Inferior parietal cortex (tissue), 1 donor: ENCODE data around the gene SLC16A4.

Experiments used
- DNase-seq: peaks from one replicate; pipeline ENCODE4 v3.0.0-alpha.2; 2016; ENCODE audit errors: extremely low spot score

Gene SLC16A4

DNA sequence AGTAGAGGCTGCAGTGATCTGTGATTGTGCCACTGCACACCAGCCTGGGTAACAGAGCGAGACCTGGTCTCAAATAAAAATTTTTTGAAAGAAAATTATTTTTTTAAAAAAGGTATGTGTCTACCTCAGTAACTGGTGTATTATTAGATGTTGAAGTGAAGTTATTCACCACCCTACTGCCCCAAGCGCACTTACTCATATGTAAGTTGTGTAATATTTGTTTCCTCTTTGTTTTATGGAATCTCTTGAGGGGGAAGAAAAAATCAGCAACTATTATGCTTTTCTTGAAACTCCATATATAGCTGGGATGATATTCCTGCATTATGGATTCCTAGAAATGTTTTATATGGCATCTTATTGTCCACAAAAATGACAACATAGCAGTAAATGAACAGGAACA lies 30.4 kb downstream of the SLC16A4 start:
- DNase-seq = no peak

DNA sequence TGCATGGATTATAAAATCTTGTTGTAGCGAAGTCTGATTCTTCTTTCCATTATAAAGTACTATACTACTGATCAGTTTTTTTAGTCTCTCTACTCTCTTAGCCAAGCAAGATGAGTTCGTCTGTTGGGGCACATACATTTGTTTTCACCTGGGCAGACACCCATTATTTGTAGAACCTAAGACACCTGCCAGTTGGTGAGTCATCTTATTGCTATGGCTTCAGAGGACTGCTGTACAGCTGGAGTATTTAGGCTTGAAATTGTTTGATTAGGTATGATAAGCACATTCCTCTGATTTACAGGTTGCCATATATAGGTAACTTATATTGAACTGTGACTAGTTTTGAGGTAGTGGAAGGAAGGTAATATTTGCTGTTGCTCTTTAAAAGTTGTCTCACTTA lies 34.4 kb downstream of the SLC16A4 start:
- no peak for DNase-seq

DNA sequence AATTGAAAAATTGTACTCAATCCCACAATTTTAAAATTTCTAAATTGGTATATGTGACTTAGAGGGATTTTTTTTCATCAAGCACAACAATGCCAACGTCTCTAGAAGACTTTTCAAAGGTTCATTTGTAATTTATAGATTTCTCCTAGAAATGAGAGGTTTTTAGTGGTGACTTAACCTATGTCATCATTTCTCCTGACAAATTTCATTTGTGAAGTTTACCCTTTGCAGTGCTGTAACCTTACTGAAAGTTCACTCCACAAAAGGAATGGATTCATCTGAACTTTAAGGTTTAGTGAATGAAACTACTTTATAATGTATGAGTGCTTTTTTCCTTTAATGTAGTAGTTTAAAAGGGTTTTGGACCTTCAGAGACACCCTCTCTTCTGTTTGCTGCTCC lies 35.5 kb downstream of the SLC16A4 start:
- no peak for DNase-seq

DNA sequence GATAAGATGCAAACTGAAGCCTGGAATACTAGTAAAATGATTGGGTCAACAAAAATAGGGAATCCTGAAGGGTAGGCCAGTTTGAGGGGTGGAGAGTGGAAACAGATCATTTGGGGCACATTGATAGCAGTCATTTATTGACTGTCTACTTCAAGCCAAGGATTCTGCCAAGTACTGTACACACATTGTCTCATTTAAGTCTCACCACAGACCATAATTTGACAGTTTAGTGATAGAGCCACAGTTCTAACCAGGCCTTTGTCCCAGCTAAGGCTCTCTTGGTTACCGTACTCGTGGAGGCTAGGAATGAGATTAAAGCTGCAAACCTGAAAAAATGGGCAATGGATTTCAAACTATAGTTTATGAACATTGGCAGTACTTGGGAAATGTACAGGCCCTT lies 40.5 kb downstream of the SLC16A4 start:
- no peak for DNase-seq

DNA sequence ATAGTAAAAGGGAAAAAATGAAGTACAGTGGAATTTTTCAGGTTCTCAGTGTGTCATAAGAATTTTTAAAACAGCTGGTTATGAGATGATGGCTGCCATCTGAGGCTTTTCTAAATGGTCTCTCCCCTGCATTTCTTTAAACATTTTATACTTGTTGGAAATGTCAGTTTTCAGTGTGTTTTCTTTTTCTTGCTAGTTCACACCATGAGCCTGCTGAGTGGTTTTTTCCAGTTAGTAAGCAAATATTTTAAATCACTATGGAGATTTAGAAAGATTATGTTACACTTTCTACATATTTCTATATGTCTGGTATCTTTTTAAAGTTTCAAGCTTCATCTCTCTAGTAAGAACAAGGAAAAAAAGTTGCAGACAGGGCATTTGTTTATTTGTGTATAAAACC lies 42.1 kb downstream of the SLC16A4 start:
- DNase-seq = no peak

DNA sequence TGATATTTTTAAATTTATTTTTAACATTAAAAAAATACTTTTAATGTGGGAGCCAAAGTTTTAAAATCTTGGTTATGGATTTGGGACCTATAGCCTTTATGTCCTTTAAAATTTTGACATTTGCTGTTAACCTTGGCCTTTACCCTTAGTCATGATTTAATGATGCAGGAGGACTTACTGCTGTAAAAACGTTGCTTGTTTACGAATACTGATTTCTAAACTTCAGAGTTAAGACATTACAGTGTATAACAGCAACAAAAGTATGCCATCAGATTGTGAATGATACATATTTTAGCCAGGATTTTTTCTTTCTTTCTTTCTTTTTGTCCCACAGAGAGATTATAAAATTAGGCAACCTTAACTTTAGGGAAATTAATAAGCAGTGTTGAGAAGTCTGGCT lies 42.8 kb downstream of the SLC16A4 start:
- DNase-seq = no peak

DNA sequence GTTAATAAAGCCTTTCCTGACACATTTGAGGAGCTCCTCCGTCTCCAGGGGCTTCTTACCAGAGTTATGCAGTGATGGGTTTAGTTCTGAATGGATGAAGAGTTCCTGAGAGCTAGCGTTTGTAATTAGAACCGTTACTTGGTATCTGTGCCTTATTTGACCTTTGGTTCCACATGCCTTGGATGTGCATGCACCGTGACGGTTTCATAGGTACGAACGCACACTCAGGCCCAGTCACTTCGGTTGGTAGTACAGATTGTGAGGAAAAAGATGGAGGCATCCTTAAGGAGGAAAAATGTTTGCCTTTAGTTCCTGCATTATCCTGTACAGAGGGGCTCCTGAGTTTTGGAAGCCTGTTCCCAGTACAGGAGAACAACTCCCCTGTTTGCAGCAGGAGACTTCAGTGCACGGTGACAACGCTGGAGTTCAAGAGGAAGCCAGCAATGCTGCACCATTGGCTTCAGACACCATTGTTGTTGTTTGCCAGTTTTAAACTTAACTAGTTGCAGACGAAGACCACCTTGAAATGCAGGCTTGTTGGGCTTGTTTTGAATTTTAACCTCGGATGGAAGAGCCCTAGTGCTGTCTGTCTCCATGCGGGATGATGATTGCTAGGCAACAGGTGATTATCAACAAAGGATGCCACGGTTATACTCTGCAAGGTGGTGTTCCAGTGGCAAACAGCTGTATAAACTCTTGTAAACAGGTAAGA lies 43.5 kb downstream of the SLC16A4 start:
- DNase-seq = no peak

DNA sequence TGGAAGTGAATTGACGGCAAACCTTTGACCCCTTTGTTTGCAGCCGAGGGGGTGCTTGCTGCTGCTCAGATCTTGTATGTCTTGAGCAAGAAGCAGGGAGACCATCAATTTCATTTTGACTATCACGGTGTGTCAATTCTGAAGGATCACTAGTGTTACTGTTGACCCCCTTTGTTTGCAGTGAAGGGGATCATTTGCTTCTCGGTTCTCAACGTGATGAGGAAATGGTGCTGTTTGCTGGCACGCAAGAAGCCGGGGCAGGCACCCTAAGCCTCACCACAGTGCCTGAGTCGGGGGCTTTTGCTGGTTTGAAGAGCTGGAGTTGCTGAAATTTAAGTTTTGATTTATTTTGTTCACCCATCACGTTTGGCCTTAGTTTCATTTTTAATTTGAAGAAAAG lies 44.1 kb downstream of the SLC16A4 start:
- no peak for DNase-seq

DNA sequence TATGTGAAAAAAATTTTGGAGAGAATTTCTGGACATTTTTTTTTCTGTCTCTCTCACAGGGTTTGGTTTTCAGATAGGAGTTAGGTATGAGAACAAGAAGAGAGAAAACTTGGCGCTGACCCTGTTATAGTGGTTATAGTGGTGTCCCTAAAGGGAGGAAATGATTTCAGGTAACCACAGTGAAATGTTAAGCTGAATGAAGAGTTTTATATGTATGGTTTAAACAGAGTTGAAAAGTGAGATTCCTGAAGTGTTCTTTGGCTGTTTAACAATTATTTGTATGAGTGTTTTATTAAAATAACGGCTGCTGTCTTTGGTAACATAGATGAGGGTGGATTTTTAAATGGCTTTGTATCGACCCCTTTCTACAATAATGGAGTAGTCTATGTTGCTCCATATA lies 45.3 kb downstream of the SLC16A4 start:
- DNase-seq = no peak

DNA sequence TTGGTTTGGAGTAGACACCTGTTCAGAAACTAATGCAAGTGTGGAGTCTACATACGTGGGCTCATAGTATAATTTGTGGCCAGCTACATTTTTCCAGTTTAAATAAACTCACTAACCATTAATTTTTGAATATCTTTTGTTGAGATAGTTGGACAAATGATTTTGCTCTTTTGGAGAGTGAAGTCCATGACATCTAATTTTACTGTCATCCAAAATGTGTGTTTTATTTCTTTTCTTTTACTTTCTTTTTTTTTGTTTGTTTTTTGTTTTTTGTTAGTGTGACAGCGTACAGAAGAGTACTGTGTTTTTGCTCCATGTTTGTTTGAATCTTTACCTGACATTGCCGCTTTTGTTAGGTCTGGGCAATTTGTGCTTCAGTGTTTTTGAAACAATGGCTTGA lies 46.7 kb downstream of the SLC16A4 start:
- DNase-seq = no peak

DNA sequence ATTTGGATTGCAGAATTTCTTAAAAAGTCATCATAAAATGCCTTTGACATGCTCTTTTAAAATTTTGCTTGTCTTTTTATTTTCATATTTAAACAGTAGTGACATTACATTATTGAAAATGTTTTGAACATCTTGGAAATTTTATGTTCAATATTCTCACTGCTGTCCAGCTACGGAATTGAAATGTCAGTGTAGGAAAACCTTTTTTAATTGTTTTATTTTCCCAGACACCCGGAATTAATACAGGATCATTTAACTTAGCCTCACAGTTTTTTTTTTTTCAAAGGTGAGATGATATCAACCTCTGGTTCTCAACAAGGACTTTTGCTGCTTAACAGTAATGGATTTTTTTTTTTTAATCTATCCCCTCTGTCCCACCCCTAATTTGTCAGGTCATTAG lies 47.6 kb downstream of the SLC16A4 start:
- DNase-seq = no peak

DNA sequence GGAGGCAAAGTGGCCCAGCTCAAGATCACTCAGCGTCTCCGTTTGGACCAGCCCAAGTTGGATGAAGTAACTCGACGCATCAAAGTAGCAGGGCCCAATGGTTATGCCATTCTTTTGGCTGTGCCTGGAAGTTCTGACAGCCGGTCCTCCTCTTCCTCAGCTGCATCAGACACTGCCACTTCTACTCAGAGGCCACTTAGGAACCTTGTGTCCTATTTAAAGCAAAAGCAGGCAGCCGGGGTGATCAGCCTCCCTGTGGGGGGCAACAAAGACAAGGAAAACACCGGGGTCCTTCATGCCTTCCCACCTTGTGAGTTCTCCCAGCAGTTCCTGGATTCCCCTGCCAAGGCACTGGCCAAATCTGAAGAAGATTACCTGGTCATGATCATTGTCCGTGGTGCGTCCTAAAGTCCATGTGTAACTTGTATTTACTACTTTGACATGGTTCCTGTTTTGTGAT lies 48.9 kb downstream of the SLC16A4 start:
- DNase-seq = no peak

DNA sequence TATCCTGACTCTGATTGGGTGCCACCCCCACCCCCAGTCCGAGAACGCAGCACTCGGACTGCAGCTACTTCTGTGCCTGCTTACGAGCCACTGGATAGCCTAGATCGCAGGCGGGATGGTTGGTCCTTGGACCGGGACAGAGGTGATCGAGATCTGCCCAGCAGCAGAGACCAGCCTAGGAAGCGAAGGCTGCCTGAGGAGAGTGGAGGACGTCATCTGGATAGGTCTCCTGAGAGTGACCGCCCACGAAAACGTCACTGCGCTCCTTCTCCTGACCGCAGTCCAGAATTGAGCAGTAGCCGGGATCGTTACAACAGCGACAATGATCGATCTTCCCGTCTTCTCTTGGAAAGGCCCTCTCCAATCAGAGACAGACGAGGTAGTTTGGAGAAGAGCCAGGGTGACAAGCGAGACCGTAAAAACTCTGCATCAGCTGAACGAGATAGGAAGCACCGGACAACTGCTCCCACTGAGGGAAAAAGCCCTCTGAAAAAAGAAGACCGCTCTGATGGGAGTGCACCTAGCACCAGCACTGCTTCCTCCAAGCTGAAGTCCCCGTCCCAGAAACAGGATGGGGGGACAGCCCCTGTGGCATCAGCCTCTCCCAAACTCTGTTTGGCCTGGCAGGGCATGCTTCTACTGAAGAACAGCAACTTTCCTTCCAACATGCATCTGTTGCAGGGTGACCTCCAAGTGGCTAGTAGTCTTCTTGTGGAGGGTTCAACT lies 49.5 kb downstream of the SLC16A4 start:
- DNase-seq = no peak

DNA sequence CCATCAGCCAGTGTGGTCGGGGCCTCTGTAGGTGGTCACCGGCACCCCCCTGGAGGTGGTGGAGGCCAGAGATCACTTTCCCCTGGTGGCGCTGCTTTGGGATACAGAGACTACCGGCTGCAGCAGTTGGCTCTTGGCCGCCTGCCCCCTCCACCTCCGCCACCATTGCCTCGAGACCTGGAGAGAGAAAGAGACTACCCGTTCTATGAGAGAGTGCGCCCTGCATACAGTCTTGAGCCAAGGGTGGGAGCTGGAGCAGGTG lies 50.7 kb downstream of the SLC16A4 start:
- no peak for DNase-seq

DNA sequence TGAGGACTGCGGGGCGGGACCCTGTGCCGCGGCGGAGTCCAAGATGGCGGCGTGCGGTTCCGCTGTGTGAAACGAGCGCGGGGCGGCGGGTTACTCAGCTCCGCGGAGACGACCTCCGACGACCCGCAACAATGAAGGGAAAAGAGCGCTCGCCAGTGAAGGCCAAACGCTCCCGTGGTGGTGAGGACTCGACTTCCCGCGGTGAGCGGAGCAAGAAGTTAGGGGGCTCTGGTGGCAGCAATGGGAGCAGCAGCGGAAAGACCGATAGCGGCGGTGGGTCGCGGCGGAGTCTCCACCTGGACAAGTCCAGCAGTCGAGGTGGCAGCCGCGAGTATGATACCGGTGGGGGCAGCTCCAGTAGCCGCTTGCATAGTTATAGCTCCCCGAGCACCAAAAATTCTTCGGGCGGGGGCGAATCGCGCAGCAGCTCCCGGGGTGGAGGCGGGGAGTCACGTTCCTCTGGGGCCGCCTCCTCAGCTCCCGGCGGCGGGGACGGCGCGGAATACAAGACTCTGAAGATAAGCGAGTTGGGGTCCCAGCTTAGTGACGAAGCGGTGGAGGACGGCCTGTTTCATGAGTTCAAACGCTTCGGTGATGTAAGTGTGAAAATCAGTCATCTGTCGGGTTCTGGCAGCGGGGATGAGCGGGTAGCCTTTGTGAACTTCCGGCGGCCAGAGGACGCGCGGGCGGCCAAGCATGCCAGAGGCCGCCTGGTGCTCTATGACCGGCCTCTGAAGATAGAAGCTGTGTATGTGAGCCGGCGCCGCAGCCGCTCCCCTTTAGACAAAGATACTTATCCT lies 51.2 kb downstream of the SLC16A4 start:
- DNase-seq = no peak

DNA sequence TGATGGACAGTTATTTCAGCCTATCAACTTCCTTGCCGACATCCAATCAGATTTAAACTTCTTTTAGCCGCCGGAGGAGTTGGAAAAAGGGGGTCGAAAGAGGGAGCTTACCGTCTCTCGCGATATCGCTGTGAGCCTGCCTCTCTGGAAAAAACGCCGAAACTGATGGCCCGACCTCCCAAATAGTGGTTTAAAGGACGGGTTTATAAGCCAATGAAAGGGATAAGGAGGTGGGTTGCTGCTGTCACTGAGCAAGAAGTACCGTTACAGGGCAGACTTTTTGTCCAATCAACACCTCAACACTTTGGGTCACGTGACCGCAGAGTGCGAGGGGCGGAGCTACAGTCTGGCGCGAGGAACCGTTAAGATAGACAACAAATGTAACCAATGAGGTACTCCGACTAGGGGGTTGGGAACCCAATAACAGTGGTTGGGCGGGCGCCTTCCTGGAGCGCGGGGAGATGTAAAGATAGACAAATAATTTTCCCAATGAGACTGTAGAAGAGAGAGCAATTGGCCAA lies 51.9 kb downstream of the SLC16A4 start, which contains the start of gene RBM15:
RBM15 (plus strand) TSS at position 492 of the 521 bp plus-strand sequence; CDS start at position 521, 29 bp downstream.
- peak; percentile 100 for DNase-seq

DNA sequence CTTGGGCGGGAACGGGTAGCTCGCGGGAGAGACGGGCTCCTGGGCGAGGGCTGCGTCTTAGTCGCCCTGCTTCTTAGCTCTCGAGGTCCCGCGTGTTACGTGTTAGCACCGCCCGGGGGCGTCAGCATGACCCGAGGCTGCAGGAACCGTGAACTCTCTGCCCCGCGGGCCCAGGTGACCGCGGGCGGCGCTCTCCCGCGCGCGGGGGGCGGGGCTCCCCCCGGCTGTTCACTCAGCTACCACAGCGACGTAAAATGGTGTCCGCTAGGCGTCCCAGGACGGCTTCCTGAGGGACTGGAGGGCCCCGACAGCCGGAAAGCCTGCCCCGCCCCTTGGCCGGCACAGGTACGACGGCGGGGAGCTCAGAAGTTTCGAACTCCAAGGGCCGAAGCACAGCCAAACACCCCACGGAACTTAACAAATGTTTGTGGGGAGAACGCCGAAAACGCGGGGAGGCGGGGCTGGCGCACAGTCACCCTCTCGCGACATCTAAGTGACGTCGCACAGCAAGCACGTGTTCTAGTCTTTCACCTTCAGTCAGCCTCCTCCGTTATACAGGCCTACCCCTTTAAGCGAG lies 52.4 kb downstream of the SLC16A4 start:
- no peak for DNase-seq

DNA sequence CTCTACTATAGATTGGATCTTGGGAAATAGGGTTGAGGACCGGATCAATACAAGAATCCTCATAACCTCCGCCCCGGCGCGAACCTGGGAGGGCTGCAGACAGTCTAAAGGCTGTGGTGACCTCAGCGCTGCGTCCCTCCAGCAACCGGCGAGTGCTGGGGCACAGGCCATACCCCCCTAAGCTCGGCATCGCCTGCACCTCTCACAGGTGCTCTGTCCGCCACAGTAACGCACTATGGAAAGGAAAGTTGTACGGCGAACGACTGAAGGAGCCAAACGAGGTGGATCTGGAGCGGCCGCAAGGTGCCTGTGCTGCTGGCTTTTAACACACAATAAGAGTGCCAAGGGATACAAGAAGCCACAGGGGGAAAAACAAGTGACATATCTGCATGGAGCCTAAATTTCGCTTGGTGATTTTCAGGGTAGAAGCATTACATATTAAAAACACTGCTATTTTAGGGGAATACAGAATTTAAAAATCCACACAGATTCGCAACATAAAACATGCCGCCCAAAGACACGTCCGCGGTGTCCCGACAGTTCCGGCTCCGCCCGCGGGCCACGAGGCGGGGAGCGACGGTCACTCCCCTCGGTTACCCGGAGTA lies 53.0 kb downstream of the SLC16A4 start:
- DNase-seq = no peak

DNA sequence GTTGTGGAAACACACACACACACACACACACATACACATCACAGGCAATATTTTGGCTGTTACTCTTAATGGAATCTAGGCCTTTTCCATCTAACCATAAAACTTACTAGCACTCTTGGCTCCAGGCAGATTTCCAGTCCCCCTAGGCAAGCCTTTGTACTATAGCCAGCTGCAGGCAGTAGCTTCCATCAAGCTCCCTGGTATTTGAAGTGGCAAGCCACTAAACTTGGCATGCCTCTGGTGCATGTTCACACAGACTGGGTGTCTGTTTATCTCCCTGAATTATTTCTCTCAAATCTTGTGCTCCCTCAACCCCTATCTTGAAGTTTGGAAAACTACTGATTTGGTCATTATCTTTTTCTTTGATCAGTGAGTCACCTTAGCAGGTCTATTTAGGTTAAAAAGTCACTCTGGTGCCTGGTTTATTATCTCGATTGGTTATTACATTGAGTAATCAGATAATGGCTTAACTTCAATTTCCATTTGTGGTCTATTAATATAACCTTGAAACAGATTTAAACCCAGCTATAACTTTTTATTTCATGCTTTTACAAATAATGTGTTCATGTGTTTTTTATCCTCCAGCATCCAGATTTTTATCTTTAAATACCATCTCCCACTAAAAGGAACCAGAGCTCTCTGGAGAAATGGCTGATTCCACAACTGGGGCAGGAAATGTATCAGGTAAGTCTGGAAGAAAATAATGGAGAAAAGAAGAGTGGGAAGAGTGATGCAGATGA lies 54.4 kb downstream of the SLC16A4 start:
- DNase-seq = no peak

DNA sequence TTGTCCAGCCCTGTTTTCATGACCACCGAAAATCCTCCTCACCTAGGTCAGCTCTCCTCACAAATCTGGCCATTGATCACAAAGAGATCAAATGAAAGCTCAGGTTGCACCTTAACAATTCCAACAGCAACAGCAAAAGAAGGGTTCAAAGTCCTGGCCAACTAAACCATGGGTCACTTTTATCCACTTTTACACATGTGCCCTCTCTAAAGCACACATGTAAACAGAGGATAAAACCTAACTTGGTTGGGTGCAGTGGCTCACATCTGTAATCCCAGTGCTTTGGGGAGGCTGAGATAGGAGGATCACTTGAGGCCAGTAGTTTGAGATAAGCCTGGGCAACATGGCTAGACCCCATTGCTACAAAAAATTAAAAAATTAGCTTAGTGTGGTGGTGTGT lies 55.6 kb downstream of the SLC16A4 start:
- DNase-seq = no peak

DNA sequence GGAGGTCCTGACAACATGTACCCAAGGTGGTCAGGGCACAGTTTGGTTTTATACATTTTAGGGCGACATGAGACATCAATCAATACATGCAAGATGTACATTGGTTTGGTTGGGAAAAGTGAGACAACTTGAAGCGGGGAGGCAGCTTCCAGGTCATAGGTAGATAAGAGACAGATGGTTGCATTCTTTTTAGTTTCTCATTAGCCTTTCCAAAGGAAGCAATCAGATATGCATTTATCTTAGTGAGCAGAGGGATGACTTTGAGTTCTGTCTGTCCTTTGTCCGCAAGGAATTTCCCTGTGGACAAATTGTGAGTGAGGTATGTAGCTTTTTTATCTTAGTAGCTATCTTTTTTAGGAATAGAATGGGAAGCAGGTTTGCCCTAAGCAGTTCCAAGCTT lies 62.1 kb downstream of the SLC16A4 start:
- no peak for DNase-seq
